ENCODE measurements around the gene TMEM252.

GRCh38 chr9:68533678-68534077 lies 7.0 kb downstream of the TMEM252 start:
- TF ChIP-seq, protein P1, sequence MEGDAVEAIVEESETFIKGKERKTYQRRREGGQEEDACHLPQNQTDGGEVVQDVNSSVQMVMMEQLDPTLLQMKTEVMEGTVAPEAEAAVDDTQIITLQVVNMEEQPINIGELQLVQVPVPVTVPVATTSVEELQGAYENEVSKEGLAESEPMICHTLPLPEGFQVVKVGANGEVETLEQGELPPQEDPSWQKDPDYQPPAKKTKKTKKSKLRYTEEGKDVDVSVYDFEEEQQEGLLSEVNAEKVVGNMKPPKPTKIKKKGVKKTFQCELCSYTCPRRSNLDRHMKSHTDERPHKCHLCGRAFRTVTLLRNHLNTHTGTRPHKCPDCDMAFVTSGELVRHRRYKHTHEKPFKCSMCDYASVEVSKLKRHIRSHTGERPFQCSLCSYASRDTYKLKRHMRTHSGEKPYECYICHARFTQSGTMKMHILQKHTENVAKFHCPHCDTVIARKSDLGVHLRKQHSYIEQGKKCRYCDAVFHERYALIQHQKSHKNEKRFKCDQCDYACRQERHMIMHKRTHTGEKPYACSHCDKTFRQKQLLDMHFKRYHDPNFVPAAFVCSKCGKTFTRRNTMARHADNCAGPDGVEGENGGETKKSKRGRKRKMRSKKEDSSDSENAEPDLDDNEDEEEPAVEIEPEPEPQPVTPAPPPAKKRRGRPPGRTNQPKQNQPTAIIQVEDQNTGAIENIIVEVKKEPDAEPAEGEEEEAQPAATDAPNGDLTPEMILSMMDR (conservative IDR thresholded peaks at IDR 0.05; ENCODE audit: low read length), result no peak
- no peak for TF ChIP-seq EZH2phosphoT487 (IDR thresholded peaks at IDR 0.05; ENCODE audit: borderline replicate concordance)

Data from Loucy (cell line).